GM19240 (cell line): ENCODE measurements around the gene AKIP1.

ENCODE experiments used
- DNase-seq: peaks from one replicate; pipeline ENCODE4 v3.0.0; 2011; ENCODE audit warnings: low spot score; ENCODE audit not compliant: insufficient read length

Gene AKIP1

DNA sequence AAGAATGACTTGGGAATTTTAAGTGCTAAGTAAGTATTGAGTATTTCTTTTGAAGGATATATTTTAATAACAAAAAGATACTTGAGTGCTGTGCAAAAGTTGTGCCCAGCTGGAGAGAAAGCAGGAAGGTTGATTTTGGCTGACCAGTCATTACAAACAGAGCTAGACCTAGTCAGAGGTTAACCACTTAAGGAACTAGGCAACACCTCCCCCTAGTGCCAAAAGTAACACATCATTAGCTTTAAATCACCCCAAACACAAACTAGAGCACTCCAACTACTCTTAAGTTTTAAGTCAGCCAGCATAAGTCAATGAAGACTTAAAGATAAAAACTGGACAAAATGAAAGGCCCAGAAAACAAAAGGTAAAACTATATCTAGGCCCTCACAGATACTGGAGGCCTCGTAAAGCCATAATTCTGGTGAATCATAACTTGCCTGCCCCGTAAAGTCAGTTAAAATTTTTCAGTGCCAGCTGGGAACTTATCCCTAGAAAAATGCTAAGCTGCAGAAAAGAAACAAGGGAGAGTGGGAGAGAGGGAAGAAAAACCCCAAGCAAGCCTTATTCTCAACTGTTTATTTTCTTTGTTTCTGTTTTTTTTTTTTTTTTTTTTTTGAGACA lies 48.7 kb downstream of the AKIP1 start:
- DNase-seq = peak; percentile 48

DNA sequence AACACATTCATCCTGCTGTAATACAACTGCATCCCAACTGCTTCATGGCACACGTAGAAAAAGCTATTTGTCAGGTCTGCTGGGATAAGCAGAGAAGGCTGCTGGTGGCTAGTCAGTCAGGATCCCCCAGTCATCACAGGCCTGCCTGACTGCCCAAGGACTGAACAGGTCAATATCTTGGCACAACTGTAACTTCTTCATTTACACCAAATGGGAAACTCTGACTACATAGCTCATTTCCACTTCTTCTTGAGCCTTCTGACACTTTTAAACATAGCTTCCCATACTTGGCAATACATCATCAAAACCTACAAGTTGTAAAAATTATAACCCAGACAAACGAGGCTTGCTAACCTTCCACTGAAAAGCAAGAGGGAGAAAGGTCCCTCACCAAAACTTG lies 50.4 kb downstream of the AKIP1 start:
- DNase-seq = no peak

DNA sequence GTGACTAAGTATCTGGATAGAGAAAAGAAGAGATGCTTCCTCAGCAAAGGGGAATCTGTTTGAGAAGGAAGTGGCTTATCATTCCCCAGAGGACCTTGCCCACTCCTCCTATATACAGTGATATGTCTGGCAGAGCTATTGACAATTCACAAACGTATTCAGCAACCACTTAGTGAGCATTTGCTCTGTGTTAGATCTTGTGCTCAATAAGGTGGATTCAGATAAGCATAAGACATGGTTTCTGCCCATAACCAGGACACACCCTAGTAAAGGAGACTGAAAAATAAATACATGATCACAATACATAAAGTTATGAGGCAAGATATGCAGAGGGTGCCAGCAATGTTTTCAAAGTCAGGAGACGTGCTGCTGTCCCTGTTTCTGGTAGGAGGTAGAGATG lies 51.9 kb downstream of the AKIP1 start:
- no peak for DNase-seq

DNA sequence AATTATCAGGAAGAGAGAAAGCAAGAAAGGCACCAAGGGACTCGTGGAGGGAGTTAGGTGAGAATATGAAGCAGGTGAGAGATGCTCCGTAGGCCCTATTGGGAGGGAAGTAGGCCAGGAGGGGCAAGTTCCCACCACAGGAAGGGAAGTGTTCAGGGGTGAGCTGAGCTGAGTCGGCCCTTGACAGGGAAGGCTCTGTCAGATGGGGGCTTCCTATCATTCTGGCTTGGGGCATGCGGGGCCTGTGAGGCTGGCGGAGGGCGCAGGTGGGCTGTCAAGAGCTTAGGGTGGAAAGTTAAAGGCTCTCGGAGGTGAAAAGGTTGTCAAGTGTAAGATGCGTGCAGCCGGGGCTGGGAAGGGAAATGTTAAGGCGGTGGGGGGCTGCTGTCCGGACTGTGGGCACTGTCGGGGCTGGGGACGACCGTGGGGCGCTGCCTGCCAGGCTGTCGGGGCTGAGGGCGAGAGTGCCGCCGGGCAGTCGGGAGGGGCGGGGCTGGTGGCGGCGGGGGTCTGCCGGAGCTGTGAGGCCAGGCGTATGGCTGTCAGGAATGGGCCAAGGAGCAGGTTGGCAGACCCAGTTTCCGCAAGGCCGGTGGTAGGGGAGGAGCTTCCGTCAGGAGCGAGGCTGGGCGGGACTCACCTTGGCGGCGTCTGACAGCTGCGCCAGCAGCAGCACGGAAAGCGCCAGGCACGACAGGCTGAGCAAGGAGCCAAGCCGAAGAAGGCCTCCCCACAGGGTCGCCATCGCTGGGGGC lies 52.8 kb downstream of the AKIP1 start:
- DNase-seq = peak; percentile 47

DNA sequence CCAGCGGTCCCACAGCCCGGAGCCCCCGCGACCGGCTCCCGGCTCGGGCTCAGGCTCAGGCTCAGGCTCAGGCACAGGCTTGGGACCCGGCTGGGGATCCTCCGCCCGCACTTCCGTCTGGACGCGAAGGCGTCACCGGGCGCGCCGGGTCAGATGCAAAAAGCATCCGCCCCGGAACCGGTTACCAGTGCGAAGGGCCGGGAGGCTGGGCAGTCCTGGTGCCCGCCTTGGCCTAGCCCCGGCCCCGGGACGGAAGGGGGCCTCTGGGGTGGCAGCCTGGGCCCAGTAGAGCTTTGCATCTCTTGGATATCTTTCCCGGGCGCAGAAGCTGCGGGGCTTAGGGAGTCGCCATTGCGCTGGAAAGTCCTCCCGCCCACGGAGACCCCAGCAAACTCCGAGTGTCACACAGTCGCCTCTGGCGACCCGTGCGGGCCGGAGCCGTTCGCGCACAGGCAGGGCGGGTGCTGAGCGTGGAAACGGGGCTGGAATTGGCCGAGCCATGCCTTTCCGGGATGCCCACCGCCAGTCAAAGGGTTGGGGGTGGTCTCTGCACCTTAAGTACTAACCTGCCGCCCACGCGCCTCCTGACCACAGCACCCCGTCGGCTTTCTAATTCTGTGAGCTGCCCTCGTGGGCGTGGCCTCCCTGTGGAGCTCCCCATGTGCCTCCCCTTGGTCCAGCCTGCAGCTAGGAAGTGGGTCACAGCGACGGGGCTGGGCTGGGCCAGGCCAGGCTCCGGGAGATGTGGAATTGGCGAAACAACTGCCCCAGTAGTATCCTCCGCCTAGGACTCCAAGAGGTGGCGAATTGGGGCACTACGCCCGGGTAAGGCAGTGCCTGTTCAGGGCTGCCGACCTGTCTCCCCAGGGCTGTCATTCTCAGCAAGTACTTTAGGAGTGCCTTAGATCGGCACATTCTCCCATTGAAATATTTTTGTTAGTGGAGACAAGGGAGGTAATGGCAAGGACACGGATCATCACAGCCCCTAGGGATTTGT lies 53.6 kb downstream of the AKIP1 start, which contains the start of gene TMEM9B:
Gene TMEM9B, minus strand, starts transcription at position 119 of the 997 bp plus-strand sequence. CDS start 129 bp downstream, outside the sequence.
- DNase-seq = peak; percentile 61

DNA sequence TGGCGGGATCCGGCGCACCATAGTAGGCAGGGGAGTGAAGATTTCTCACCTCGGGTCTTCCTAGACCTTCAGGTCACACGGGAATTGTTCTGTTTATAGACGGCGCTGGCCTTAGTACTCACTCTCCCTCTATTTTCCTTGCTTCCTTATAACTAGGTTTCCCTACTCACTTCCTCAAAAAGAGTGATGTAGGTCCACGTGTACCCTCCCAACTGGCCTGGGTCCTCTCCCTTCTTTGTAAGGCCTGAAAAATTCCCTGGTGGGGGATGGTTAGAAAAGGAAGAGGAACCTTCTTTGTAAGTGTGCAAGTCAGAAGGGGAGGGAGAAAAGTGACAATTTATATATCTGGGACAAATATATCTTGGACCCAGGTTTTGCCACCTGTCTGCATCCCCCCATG lies 56.2 kb downstream of the AKIP1 start:
- DNase-seq = no peak
